K562 (cell line): Measurements from ENCODE around the gene PITX1. TPM values are rescaled to one million over a fixed set of nuclear protein-coding genes. Genes with fewer than 3 reads are reported as not detected.

Experiments
- ATAC-seq: fragments of 200-7000 bp; cut with Tn5 transposase; 3 replicates; pipeline ENCODE4 v1.9.1; 2020; ENCODE audit warnings: moderate library complexity
- BruUV-seq: library from RNA; stranded (reverse); fragments of 400-500 nt; replicated peaks from 2 replicates; lab custom pipeline; 2021; lab: Mats Ljungman, UMichigan
- CTCF ChIA-PET: fragments of 300-600 bp; formaldehyde crosslinking; extraction: SDS; loops from one replicate; lab custom pipeline; 2021; ENCODE audit warnings: low intra/inter-chr PET ratio; lab: Yijun Ruan, JAX
- POLR2A ChIA-PET: fragments of 300-600, 350-650 bp; sonication (Branson Sonifier 250); formaldehyde crosslinking; extraction: SDS; loops from one replicate; lab custom pipeline; 2021; ENCODE audit warnings: antibody characterized with exemption, inconsistent platforms; lab: Yijun Ruan, JAX
- DNase-seq, 4 experiments: peaks; one replicate each; pipeline versions ENCODE4 v3.0.0 to v3.0.0-alpha.2; 2011 to 2018; ENCODE audit warnings: low spot score in 3 of 4, mixed read lengths in 3 of 4; ENCODE audit errors: extremely low read depth in 1 of 4
- FAIRE-seq: peaks from 2 replicates; lab custom pipeline; 2011; peaks lifted over from hg19 to GRCh38; lab: Jason Lieb, UNC
- H2AFZ ChIP-seq: 2 replicates; pipeline ENCODE4 v1.6.0; 2011; ENCODE audit warnings: low read depth, low read length, control low read depth, inconsistent platforms
- H3K27ac ChIP-seq: fragments of 200-600 bp; 3 replicates; pipeline ENCODE4 v1.8.0; 2011; ENCODE audit warnings: low read depth, mild to moderate bottlenecking, control low read depth, inconsistent platforms, low read length, moderate library complexity, mixed read lengths; ENCODE audit errors: extremely low read depth
- H3K27me3 ChIP-seq, 2 experiments: fragments of 300-600 bp in 1 of 2; 2 replicates in 1 of 2; 3 replicates in 1 of 2; pipeline versions ENCODE4 v1.6.0 to v1.8.0; 2011; ENCODE audit warnings: inconsistent platforms in 2 of 2, low read length in 2 of 2, mild to moderate bottlenecking in 1 of 2, mixed read lengths in 1 of 2, moderate library complexity in 1 of 2; ENCODE audit not compliant: control insufficient read depth in 2 of 2, insufficient read depth in 2 of 2
- H3K36me3 ChIP-seq: fragments of 300-600 bp; 3 replicates; pipeline ENCODE4 v1.8.0; 2011; ENCODE audit warnings: mild to moderate bottlenecking, low read length, inconsistent platforms; ENCODE audit not compliant: control insufficient read depth, insufficient read depth
- H3K4me1 ChIP-seq, 2 experiments: fragments of 200-600 bp in 1 of 2; replicated peaks in 1 of 2; 2 replicates in 1 of 2; 3 replicates in 1 of 2; pipeline versions ENCODE4 v1.5.1 to v1.8.0; 2011; ENCODE audit warnings: inconsistent platforms in 2 of 2, low read length in 2 of 2, mild to moderate bottlenecking in 1 of 2, mixed read lengths in 1 of 2, moderate library complexity in 1 of 2; ENCODE audit not compliant: control insufficient read depth in 2 of 2, insufficient read depth in 2 of 2
- H3K4me2 ChIP-seq: 2 replicates; pipeline ENCODE4 v1.6.1; 2011; ENCODE audit warnings: low read length, control low read depth, inconsistent platforms, mixed read lengths; ENCODE audit not compliant: insufficient read depth
- H3K4me3 ChIP-seq: fragments of 200-600 bp; sonication (generic), shearing (Covaris generic); 2 replicates; pipeline ENCODE4 v1.5.1; 2016; ENCODE audit warnings: control low read depth, inconsistent platforms
- H3K79me2 ChIP-seq: fragments of 200-600 bp; 3 replicates; pipeline ENCODE4 v1.8.0; 2011; ENCODE audit warnings: low read length, inconsistent platforms; ENCODE audit not compliant: control insufficient read depth, insufficient read depth
- H3K9ac ChIP-seq, 2 experiments: 2 replicates each; pipeline versions ENCODE4 v1.6.0 to v1.6.1; 2011; ENCODE audit warnings: low read depth in 2 of 2, low read length in 2 of 2, control low read depth in 1 of 2, inconsistent platforms in 1 of 2, mild to moderate bottlenecking in 1 of 2, mixed read lengths in 1 of 2; ENCODE audit not compliant: insufficient read depth in 1 of 2
- H3K9me1 ChIP-seq: one replicate; pipeline ENCODE4 v1.6.0; 2011; ENCODE audit warnings: inconsistent platforms, mild to moderate bottlenecking, low read length, moderate library complexity; ENCODE audit not compliant: control insufficient read depth, insufficient read depth
- H3K9me3 ChIP-seq: replicated peaks from 2 replicates; pipeline ENCODE4 v1.5.1; 2011; ENCODE audit warnings: low read depth, low read length, inconsistent platforms; ENCODE audit not compliant: control insufficient read depth, insufficient read depth
- H4K20me1 ChIP-seq: replicated peaks from 2 replicates; pipeline ENCODE4 v1.6.1; 2011; ENCODE audit warnings: low read length, inconsistent platforms, mixed read lengths; ENCODE audit not compliant: control insufficient read depth, insufficient read depth
- ATF1 ChIP-seq, 2 experiments: fragments of 450-650 bp in 1 of 2; IDR thresholded peaks; 2 replicates each; pipeline ENCODE4 v1.6.1; 2016; ENCODE audit warnings: missing compliant biosample characterization in 1 of 2, missing genetic modification characterization in 1 of 2
- ETS1 ChIP-seq: conservative IDR thresholded peaks from 2 replicates; pipeline ENCODE4 v1.6.1; 2011; ENCODE audit warnings: low read depth, mild to moderate bottlenecking, low read length; ENCODE audit not compliant: control insufficient read depth
- KLF13 ChIP-seq: fragments of 450-650 bp; IDR thresholded peaks from 2 replicates; pipeline ENCODE4 v1.6.1; 2016; ENCODE audit warnings: missing genetic modification characterization, low read depth, mild to moderate bottlenecking, missing compliant biosample characterization, moderate library complexity, borderline replicate concordance
- MAX ChIP-seq: sonication (generic); formaldehyde crosslinking; IDR thresholded peaks from 2 replicates; pipeline ENCODE4 v1.9.0; 2022; ENCODE audit warnings: mild to moderate bottlenecking, missing genetic modification reagents
- MBD2 ChIP-seq: sonication (generic); IDR thresholded peaks from 2 replicates; pipeline ENCODE4 v1.6.1; 2016; ENCODE audit warnings: low read depth, borderline replicate concordance
- SMARCA4 ChIP-seq: fragments of 450-650 bp; IDR thresholded peaks from 2 replicates; pipeline ENCODE4 v1.6.1; 2016
- ZBTB17 ChIP-seq: fragments of 450-650 bp; formaldehyde crosslinking; IDR thresholded peaks from 2 replicates; pipeline ENCODE4 v1.4.0; 2020; ENCODE audit warnings: mild to moderate bottlenecking
- WGBS: fragments of 100-300 bp; shearing (Covaris generic); methylation state at CpG from one replicate; pipeline ENCODE4 v1.1.6; 2016; ENCODE audit warnings: low coverage, mixed read lengths; ENCODE audit not compliant: insufficient coverage; ENCODE audit errors: missing lambda C conversion rate; 5-methylcytosine and 5-hydroxymethylcytosine counted together
- in situ Hi-C: fragments of 300-500 bp; cut with MboI; formaldehyde crosslinking; loops from 4 replicates; pipeline ENCODE4 v1.15.0; 2018; ENCODE audit warnings: inconsistent platforms, mixed read lengths
- intact Hi-C: fragments of 100-400 bp; cut with micrococcal nuclease; formaldehyde crosslinking; loops from 2 replicates; pipeline ENCODE4 v1.14.2; 2022
- polyA plus RNA-seq, 8 experiments: library from polyadenylated mRNA; depleted of rRNA in 4 of 8; stranded (reverse) in 5 of 8; unstranded in 3 of 8; fragments of >200 nt; fragmentation: Nextera tagmentation in 2 of 8; fragmentation: Illumina TruSeq in 1 of 8; extraction: Ambion mirVana in 2 of 8; extraction: Trizol in 1 of 8; gene quantifications; 2 replicates each; pipeline versions ENCODE4 v1.2.1 to v1.2.3, GENCODE V29; 2011 to 2014; ENCODE audit warnings: inconsistent platforms in 1 of 8, missing spikeins in 1 of 8
- total RNA-seq, 7 experiments: library from RNA; depleted of rRNA in 6 of 7; stranded (reverse); fragments of >200 nt in 6 of 7; fragmentation: Illumina TruSeq in 2 of 7; extraction: Trizol in 2 of 7; gene quantifications; 2 replicates each; pipeline versions ENCODE4 v1.2.1 to v1.2.3, GENCODE V29; 2011 to 2021; ENCODE audit warnings: low replicate concordance in 1 of 7

The PITX1 gene
- total and polyA plus RNA-seq, 9 of the 15 experiments (the other 6 are each of a cell fraction or from before 2014, with no cell fraction given): 0.13 to 88.2 (median 24.9) TPM

DNA sequence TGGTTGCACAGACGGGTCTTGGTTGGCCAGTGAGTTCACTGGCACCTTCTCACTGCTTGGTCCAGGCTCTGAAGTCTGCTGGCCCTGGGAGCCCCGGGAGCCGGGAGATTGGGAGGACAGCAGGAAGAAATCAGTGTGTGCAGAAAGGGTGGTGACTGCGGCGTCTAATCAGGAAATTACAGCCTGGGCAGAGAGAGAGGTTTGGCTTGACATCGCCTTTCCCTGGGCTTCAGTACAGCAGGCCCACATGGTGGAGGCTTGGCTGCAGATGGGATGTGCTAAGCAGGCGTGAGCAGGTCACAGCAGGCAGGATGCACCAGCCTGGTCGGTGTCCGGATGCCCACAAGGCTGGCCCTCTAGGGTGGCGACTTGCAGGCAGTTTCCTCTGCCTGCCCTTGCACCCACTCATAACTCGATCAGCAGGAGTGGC is 17.2 kb downstream of the PITX1 start:
- no peak overlapping the region for H2AFZ ChIP-seq
- H3K9me3 ChIP-seq: no peaks in the 10 kb centered on the region
- H3K9ac ChIP-seq: peak overlapping the region in 1 of 2 experiments; percentile 84; a peak in 2 of 4 replicates
- H3K36me3 ChIP-seq: no peaks in the 10 kb centered on the region
- intact Hi-C loops: loop anchor here (10.0 kb wide), 2 partner anchors 168 to 318 kb away; no protein-coding TSS in a partner anchor
- H3K27ac ChIP-seq: no peak overlapping the region
- ChIA-PET CTCF (no interaction called here), POLR2A (no interaction called here)
- 72% methylated on average over 10 of the region's 11 CpGs for WGBS
- FAIRE-seq (no peak), ATAC-seq (no peak), DNase-seq (no peak)
- no peaks in the 10 kb centered on the region for H3K79me2 ChIP-seq
- H3K27me3 ChIP-seq: no peaks in the 10 kb centered on the region
- no peak overlapping the region for H3K4me3 ChIP-seq
- no peaks in the 10 kb centered on the region for H4K20me1 ChIP-seq
- H3K4me1 ChIP-seq: peaks cover 3 to 8% of the 10 kb centered on the region in 2 experiments; a peak in 3 of 5 replicates
- no peak for TF ChIP-seq MBD2
- no peak for TF ChIP-seq ZBTB17 (CRISPR knock-in tag)
- TF ChIP-seq KLF13 (tag): no peak
- TF ChIP-seq MAX (CRISPR knock-in tag): no peak
- no peak for TF ChIP-seq SMARCA4
- no peak for TF ChIP-seq ATF1 (CRISPR knock-in tag; IDR thresholded peaks at IDR 0.05)
- TF ChIP-seq ATF1 (tag; IDR thresholded peaks at IDR 0.05): no peak
- no peak for TF ChIP-seq ETS1
- H3K9me1 ChIP-seq: no peaks in the 10 kb centered on the region
- in situ Hi-C loops: loop anchor here (10.0 kb wide), 1 partner anchor 318 kb away; no protein-coding TSS in a partner anchor
- BruUV-seq: no TSS peak
- H3K4me2 ChIP-seq: no peak overlapping the region
